ENCODE data around the gene GPR149.

DNA sequence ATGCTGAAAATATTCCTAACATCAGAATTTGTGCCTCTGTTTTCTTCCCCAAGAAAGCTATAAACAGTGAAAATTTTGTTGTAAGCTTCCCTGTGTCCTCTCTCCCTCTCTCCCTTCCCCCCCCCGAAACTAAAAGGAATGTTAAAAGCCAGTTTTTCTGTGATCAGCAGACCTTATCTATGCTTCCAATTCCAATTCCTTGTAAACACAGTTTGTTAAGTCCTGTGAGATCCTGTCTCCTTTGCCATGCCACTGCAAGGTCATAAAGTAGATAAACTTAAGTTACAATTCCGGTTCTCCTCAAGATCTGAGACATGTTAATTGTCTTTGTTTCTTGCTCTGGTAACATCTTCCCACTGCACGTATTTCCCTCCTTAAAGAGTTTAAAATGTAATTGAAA is 62.8 kb downstream of the GPR149 start:
- TF ChIP-seq CEBPB (IDR thresholded peaks at IDR 0.05; ENCODE audit: low read depth) (no peak), RAD21 (IDR thresholded peaks at IDR 0.05; ENCODE audit: low read depth) (no peak), EZH2 (IDR thresholded peaks at IDR 0.05) (no peak), POLR2AphosphoS5 (IDR thresholded peaks at IDR 0.05; ENCODE audit: low read depth, low read length) (no peak), POLR2A (IDR thresholded peaks at IDR 0.05; ENCODE audit: borderline replicate concordance, extremely low read depth, insufficient read depth, insufficient read length) (no peak), EZH2phosphoT487 (IDR thresholded peaks at IDR 0.05; ENCODE audit: borderline replicate concordance) (no peak), SP1 (IDR thresholded peaks at IDR 0.05; ENCODE audit: low read depth) (no peak), SIN3A (IDR thresholded peaks at IDR 0.05; ENCODE audit: low read depth) (no peak)
- TF ChIP-seq, protein P1, sequence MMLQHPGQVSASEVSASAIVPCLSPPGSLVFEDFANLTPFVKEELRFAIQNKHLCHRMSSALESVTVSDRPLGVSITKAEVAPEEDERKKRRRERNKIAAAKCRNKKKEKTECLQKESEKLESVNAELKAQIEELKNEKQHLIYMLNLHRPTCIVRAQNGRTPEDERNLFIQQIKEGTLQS (IDR thresholded peaks at IDR 0.05), result no peak
- TF ChIP-seq, protein P2, sequence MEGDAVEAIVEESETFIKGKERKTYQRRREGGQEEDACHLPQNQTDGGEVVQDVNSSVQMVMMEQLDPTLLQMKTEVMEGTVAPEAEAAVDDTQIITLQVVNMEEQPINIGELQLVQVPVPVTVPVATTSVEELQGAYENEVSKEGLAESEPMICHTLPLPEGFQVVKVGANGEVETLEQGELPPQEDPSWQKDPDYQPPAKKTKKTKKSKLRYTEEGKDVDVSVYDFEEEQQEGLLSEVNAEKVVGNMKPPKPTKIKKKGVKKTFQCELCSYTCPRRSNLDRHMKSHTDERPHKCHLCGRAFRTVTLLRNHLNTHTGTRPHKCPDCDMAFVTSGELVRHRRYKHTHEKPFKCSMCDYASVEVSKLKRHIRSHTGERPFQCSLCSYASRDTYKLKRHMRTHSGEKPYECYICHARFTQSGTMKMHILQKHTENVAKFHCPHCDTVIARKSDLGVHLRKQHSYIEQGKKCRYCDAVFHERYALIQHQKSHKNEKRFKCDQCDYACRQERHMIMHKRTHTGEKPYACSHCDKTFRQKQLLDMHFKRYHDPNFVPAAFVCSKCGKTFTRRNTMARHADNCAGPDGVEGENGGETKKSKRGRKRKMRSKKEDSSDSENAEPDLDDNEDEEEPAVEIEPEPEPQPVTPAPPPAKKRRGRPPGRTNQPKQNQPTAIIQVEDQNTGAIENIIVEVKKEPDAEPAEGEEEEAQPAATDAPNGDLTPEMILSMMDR (IDR thresholded peaks at IDR 0.05 in 2 of 3, conservative IDR thresholded peaks at IDR 0.05 in 1 of 3; ENCODE audit: borderline replicate concordance in 1 of 3, insufficient read depth in 1 of 3, low read depth in 2 of 3, low read length in 2 of 3), result no peak
- TF ChIP-seq, protein P3, sequence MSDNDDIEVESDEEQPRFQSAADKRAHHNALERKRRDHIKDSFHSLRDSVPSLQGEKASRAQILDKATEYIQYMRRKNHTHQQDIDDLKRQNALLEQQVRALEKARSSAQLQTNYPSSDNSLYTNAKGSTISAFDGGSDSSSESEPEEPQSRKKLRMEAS (IDR thresholded peaks at IDR 0.05), result no peak
- TF ChIP-seq, protein P4, sequence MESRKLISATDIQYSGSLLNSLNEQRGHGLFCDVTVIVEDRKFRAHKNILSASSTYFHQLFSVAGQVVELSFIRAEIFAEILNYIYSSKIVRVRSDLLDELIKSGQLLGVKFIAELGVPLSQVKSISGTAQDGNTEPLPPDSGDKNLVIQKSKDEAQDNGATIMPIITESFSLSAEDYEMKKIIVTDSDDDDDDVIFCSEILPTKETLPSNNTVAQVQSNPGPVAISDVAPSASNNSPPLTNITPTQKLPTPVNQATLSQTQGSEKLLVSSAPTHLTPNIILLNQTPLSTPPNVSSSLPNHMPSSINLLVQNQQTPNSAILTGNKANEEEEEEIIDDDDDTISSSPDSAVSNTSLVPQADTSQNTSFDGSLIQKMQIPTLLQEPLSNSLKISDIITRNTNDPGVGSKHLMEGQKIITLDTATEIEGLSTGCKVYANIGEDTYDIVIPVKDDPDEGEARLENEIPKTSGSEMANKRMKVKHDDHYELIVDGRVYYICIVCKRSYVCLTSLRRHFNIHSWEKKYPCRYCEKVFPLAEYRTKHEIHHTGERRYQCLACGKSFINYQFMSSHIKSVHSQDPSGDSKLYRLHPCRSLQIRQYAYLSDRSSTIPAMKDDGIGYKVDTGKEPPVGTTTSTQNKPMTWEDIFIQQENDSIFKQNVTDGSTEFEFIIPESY (IDR thresholded peaks at IDR 0.05; ENCODE audit: extremely low read depth, insufficient replicate concordance, low read length), result no peak
